Upper lobe of right lung (tissue), 1 donor: ENCODE data around the gene UBA6. TPM values are rescaled to one million over a fixed set of nuclear protein-coding genes. Genes with fewer than 3 reads are reported as not detected.

ENCODE experiments used
- ATAC-seq: fragments of 200-7000 bp; cut with Tn5 transposase; one replicate; pipeline ENCODE4 v1.9.1; 2020; ENCODE audit warnings: mild to moderate bottlenecking, moderate library complexity
- DNase-seq: peaks from one replicate; pipeline ENCODE4 v3.0.0-alpha.2; 2020
- H3K27ac ChIP-seq: fragments of 200-600 bp; one replicate; pipeline ENCODE4 v1.8.0; 2022
- H3K27me3 ChIP-seq: fragments of 200-600 bp; one replicate; pipeline ENCODE4 v1.8.0; 2022; ENCODE audit warnings: mild to moderate bottlenecking
- H3K36me3 ChIP-seq: fragments of 200-600 bp; one replicate; pipeline ENCODE4 v1.8.0; 2022
- H3K4me1 ChIP-seq: fragments of 200-600 bp; one replicate; pipeline ENCODE4 v1.8.0; 2022
- H3K4me3 ChIP-seq: fragments of 200-600 bp; one replicate; pipeline ENCODE4 v1.8.0; 2022; ENCODE audit warnings: mild to moderate bottlenecking
- H3K9me3 ChIP-seq: fragments of 200-600 bp; one replicate; pipeline ENCODE4 v1.8.0; 2022
- intact Hi-C: fragments of 100-400 bp; cut with DNase I; formaldehyde crosslinking; loops from one replicate; pipeline ENCODE4 v1.11.0; 2022
- total RNA-seq: library from RNA; stranded (reverse); fragmentation: NEBNext Ultra II Directional; extraction: Animal tissue kit (Norgen Biotek cat#: 25700); gene quantifications from one replicate; pipeline ENCODE4 v1.2.1, GENCODE V29; 2021
- TF ChIP-seq, protein P1 (sequence below): fragments of 200-600 bp; IDR thresholded peaks from one replicate; pipeline ENCODE4 v1.8.0; 2022; ENCODE audit warnings: antibody characterized with exemption
- donor health status: DM: no; HTN: yes; CAD: no; lungs with severe emphysema.

The UBA6 gene
- total RNA-seq, 1 donor from 2014 or later, result 48.5 TPM

- Histone ChIP-seq H3K27ac (no peak overlapping the region), H3K27me3 (no peaks in the 10 kb centered on the region), H3K9me3 (no peaks in the 10 kb centered on the region), H3K36me3 (no peaks in the 10 kb centered on the region), H3K4me1 (no peaks in the 10 kb centered on the region), H3K4me3 (no peak overlapping the region)
- ATAC-seq, result no peak
- DNase-seq, result no peak
- intact Hi-C loops, result no loop called here
- TF ChIP-seq, protein P1, sequence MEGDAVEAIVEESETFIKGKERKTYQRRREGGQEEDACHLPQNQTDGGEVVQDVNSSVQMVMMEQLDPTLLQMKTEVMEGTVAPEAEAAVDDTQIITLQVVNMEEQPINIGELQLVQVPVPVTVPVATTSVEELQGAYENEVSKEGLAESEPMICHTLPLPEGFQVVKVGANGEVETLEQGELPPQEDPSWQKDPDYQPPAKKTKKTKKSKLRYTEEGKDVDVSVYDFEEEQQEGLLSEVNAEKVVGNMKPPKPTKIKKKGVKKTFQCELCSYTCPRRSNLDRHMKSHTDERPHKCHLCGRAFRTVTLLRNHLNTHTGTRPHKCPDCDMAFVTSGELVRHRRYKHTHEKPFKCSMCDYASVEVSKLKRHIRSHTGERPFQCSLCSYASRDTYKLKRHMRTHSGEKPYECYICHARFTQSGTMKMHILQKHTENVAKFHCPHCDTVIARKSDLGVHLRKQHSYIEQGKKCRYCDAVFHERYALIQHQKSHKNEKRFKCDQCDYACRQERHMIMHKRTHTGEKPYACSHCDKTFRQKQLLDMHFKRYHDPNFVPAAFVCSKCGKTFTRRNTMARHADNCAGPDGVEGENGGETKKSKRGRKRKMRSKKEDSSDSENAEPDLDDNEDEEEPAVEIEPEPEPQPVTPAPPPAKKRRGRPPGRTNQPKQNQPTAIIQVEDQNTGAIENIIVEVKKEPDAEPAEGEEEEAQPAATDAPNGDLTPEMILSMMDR, result no peak
Observed at GRCh38 chr4:67566335-67566734, 134.6 kb downstream of the UBA6 start.

GRCh38 chr4:67565284-67565683 is 135.7 kb downstream of the UBA6 start:
- no peak overlapping the region for H3K27ac ChIP-seq
- H3K4me1 ChIP-seq, result no peaks in the 10 kb centered on the region
- DNase-seq (no peak), ATAC-seq (no peak)
- H3K4me3 ChIP-seq, result no peak overlapping the region
- no peaks in the 10 kb centered on the region for H3K27me3 ChIP-seq
- H3K9me3 ChIP-seq, result no peaks in the 10 kb centered on the region
- TF ChIP-seq, protein P1, result no peak
- intact Hi-C loops, result no loop called here
- H3K36me3 ChIP-seq, result no peaks in the 10 kb centered on the region

Other genes with a start within 250 kb of the UBA6 start
- 24.0 TPM for gene CENPC, start 155.7 kb downstream of the UBA6 start, total RNA-seq
- gene STAP1, start 142.4 kb downstream of the UBA6 start, total RNA-seq, result 1.7 TPM
- not detected for gene GNRHR, start 53.2 kb upstream of the UBA6 start, total RNA-seq
- gene TMPRSS11D, start 182.8 kb upstream of the UBA6 start, total RNA-seq, result not detected